ENCODE data around the gene GPR39. TPM values are rescaled to one million over a fixed set of nuclear protein-coding genes. Genes with fewer than 3 reads are reported as not detected.

Gene GPR39
- total and polyA plus RNA-seq, 7 experiments from 2014 or later: not detected

DNA sequence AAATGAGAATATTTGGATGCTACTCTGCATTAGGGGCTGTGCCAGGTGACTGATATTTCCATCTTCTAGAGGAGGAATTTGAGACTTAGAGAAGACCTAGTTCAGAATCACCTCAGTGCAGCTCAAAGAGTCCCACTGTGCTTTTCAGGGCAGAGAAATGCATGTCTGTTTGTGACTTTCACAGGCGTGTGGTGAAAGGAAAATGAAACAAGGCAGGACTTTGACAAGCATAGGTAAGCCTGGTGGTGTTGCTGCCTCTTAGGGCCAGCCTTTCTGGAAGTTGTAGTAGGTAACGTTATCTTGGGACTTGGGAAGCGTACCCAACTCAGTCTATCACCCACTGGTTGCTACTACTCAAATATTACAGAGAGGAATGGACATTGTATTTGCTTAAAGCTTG lies 2.6 kb downstream of the GPR39 start:
- intact Hi-C loops (cut with micrococcal nuclease): no loop called here
- no peaks in the 10 kb centered on the region for H3K27me3 ChIP-seq (ENCODE audit: control insufficient read depth in 2 of 2, insufficient read depth in 2 of 2, low read length in 2 of 2)

GRCh38 chr2:132419941-132420340 lies 3.3 kb downstream of the GPR39 start:
- Mint-ChIP-seq H3K4me3 (no peak overlapping the region), H3K36me3 (peaks cover 0 to 4% (median 0%) of the 10 kb centered on the region in 5 donors), H3K27me3 (peaks cover 12 to 35% (median 19%) of the 10 kb centered on the region in 5 donors), H3K9me3 (peaks cover 0 to 6% (median 2%) of the 10 kb centered on the region in 11 donors), H3K4me1 (peaks cover 0 to 2% (median 0%) of the 10 kb centered on the region in 7 donors), H3K27ac (no peak overlapping the region)
- no peaks in the 10 kb centered on the region for H3K27me3 ChIP-seq (ENCODE audit: control insufficient read depth in 2 of 2, insufficient read depth in 2 of 2, low read length in 2 of 2)
- H3K27ac ChIP-seq (ENCODE audit: low read depth, low read length): no peak overlapping the region
- intact Hi-C loops (cut with micrococcal nuclease): no loop called here
- H3K9me3 ChIP-seq (ENCODE audit: control insufficient read depth in 2 of 3, low read length in 3 of 3): no peaks in the 10 kb centered on the region
- ATAC-seq: no peak
- no peaks in the 10 kb centered on the region for H3K4me1 ChIP-seq (ENCODE audit: control insufficient read depth in 2 of 2, insufficient read depth in 2 of 2, low read length in 2 of 2)
- ChIA-PET POLR2A (no interaction called here), CTCF (no interaction called here)
- no peak for DNase-seq
- no peaks in the 10 kb centered on the region for H3K36me3 ChIP-seq (ENCODE audit: control insufficient read depth in 2 of 3, insufficient read depth in 3 of 3, low read length in 3 of 3)
- no peak overlapping the region for H3K4me3 ChIP-seq (ENCODE audit: low read length)

More for the DNA sequence above, 2.6 kb downstream of the GPR39 start:
- Histone ChIP-seq H3K9me3 (ENCODE audit: control insufficient read depth in 2 of 3, low read length in 3 of 3) (no peaks in the 10 kb centered on the region), H3K36me3 (ENCODE audit: control insufficient read depth in 2 of 3, insufficient read depth in 3 of 3, low read length in 3 of 3) (no peaks in the 10 kb centered on the region), H3K4me1 (ENCODE audit: control insufficient read depth in 2 of 2, insufficient read depth in 2 of 2, low read length in 2 of 2) (no peaks in the 10 kb centered on the region), H3K27ac (ENCODE audit: low read depth, low read length) (no peak overlapping the region), H3K4me3 (ENCODE audit: low read length) (no peak overlapping the region)
- DNase-seq (no peak), ATAC-seq (no peak)
- H3K27me3 Mint-ChIP-seq: peaks cover 13 to 37% (median 21%) of the 10 kb centered on the region in 5 donors
- H3K4me3 Mint-ChIP-seq: no peak overlapping the region
- peaks cover 0 to 5% (median 2%) of the 10 kb centered on the region in 11 donors for H3K9me3 Mint-ChIP-seq
- H3K27ac Mint-ChIP-seq: no peak overlapping the region
- CTCF ChIA-PET: no interaction called here
- peaks cover 0 to 2% (median 0%) of the 10 kb centered on the region in 7 donors for H3K4me1 Mint-ChIP-seq
- POLR2A ChIA-PET: no interaction called here
- H3K36me3 Mint-ChIP-seq: peaks cover 0 to 4% (median 0%) of the 10 kb centered on the region in 5 donors

DNA sequence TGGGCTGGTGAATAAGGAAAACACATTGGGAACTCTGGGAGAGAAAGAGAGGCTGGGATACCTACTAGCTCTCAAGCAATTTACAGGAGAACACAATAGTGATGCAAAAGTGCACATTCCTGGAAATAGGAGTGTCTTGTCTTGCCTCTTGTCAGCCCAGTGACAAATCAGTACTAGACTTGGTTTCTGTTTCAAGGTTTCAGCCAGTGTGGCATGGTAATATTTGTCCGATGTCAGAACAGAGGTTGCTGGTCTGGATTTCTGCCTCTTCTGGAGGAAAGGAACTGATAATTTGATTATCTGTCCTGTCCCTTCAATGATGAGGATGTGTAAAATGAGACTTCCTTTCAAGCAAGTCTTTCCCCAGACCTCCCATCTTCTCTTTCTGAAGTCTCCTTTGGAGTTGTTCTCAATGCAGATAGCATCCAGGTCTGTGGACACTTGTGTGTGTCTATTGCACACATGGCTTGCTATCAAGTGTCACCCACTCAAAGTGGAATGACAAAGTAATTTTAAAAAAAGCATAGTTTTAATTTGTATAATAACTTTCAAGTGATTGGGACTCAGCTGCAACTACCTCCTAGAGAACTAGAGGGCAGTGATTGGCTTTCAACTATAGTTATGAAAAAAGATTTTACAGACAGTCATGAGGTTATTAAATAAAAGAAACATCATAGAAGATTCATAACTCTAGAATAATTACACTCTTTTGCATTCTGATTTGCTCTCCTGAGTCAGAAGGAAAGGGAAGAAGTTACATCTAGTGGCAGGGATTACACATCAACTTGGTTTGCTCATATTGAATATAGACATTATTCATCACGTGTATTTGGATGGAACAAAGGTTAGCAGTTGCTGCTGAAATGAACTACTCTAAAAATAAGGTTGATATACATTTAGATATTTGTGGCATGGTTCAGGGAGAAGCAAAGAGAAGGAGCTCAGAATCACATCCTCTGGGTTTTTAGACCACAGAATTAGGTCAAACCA lies 4.5 kb downstream of the GPR39 start:
- H3K36me3 Mint-ChIP-seq: peaks cover 0 to 4% (median 0%) of the 10 kb centered on the region in 5 donors
- no peak overlapping the region for H3K4me3 Mint-ChIP-seq

DNA sequence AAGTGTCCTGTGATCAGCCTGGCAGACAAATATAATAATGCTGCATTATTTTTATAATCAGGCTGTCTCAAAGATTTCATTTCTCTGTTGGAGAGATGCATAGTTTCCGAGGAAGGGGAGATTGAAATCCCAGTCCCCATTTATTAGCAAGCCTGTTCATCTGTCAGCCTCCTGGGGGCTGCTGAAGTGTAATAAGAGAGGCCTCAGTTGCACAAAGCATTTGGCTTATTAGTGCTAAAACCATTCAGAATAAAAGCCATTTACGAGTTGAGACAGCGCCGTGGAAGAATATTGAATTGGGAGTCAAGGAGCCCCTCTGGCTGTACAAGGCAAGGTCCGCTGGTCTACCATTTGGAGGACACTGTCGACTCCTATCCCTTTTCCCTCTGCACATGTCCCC lies 6.1 kb downstream of the GPR39 start:
- DNase-seq (no peak), ATAC-seq (no peak)
- Histone ChIP-seq H3K36me3 (ENCODE audit: control insufficient read depth in 2 of 3, insufficient read depth in 3 of 3, low read length in 3 of 3) (no peaks in the 10 kb centered on the region), H3K4me1 (ENCODE audit: control insufficient read depth in 2 of 2, insufficient read depth in 2 of 2, low read length in 2 of 2) (no peaks in the 10 kb centered on the region), H3K27me3 (ENCODE audit: control insufficient read depth in 2 of 2, insufficient read depth in 2 of 2, low read length in 2 of 2) (no peaks in the 10 kb centered on the region), H3K27ac (ENCODE audit: low read depth, low read length) (no peak overlapping the region), H3K4me3 (ENCODE audit: low read length) (no peak overlapping the region), H3K9me3 (ENCODE audit: control insufficient read depth in 2 of 3, low read length in 3 of 3) (no peaks in the 10 kb centered on the region)
- Mint-ChIP-seq H3K9me3 (peaks cover 0 to 9% (median under 1%) of the 10 kb centered on the region in 11 donors), H3K4me1 (no peaks in the 10 kb centered on the region), H3K36me3 (peaks cover 0 to 3% (median 0%) of the 10 kb centered on the region in 5 donors), H3K4me3 (no peak overlapping the region), H3K27ac (no peak overlapping the region), H3K27me3 (peaks cover 1 to 13% (median 6%) of the 10 kb centered on the region in 5 donors)
- intact Hi-C loops (cut with micrococcal nuclease): no loop called here
- ChIA-PET CTCF (no interaction called here), POLR2A (no interaction called here)

More for the DNA sequence above, 4.5 kb downstream of the GPR39 start:
- no peaks in the 10 kb centered on the region for H3K4me1 Mint-ChIP-seq
- peaks cover 1 to 25% (median 9%) of the 10 kb centered on the region in 5 donors for H3K27me3 Mint-ChIP-seq
- no peak for DNase-seq
- H3K9me3 ChIP-seq (ENCODE audit: control insufficient read depth in 2 of 3, low read length in 3 of 3): no peaks in the 10 kb centered on the region
- no peaks in the 10 kb centered on the region for H3K27me3 ChIP-seq (ENCODE audit: control insufficient read depth in 2 of 2, insufficient read depth in 2 of 2, low read length in 2 of 2)
- no peak overlapping the region for H3K27ac ChIP-seq (ENCODE audit: low read depth, low read length)
- ATAC-seq: no peak
- CTCF ChIA-PET: no interaction called here
- peaks cover 0 to 9% (median 2%) of the 10 kb centered on the region in 11 donors for H3K9me3 Mint-ChIP-seq
- H3K4me3 ChIP-seq (ENCODE audit: low read length): no peak overlapping the region
- POLR2A ChIA-PET: no interaction called here
- intact Hi-C loops (cut with micrococcal nuclease): no loop called here
- no peak overlapping the region for H3K27ac Mint-ChIP-seq
- no peaks in the 10 kb centered on the region for H3K4me1 ChIP-seq (ENCODE audit: control insufficient read depth in 2 of 2, insufficient read depth in 2 of 2, low read length in 2 of 2)
- H3K36me3 ChIP-seq (ENCODE audit: control insufficient read depth in 2 of 3, insufficient read depth in 3 of 3, low read length in 3 of 3): no peaks in the 10 kb centered on the region

DNA sequence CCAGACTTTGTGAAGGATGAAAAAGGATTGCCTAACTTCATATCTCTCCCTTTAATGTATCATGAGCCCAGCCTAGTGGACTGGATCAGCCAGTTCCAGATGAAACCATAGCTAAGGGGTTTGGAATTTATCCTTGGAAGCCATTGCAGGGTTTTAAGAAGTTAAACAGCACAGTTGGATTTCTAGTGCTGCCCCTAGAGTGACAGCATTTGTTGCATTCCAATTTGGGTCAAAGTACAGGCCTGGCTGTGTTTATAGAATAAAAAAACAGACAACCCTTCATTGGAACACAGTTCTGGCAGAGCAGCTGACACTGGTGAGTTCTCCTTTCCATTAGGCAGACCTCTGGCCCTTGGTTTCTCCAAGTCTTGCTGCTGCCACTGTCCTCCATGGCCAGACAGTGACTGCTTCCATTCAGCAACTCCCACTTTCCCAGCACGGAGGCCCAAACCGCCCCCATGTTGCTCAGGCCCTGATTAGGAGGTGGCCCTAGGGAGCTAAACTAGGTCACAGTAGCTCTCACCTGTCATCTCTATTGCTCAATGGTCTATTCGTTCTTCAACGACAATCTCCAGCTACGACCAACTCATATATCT lies 8.0 kb downstream of the GPR39 start:
- Histone ChIP-seq H3K4me3 (ENCODE audit: low read length) (no peak overlapping the region), H3K9me3 (ENCODE audit: control insufficient read depth in 2 of 3, low read length in 3 of 3) (no peaks in the 10 kb centered on the region), H3K27me3 (ENCODE audit: control insufficient read depth in 2 of 2, insufficient read depth in 2 of 2, low read length in 2 of 2) (no peaks in the 10 kb centered on the region), H3K4me1 (ENCODE audit: control insufficient read depth in 2 of 2, insufficient read depth in 2 of 2, low read length in 2 of 2) (no peaks in the 10 kb centered on the region), H3K36me3 (ENCODE audit: control insufficient read depth in 2 of 3, insufficient read depth in 3 of 3, low read length in 3 of 3) (no peaks in the 10 kb centered on the region), H3K27ac (ENCODE audit: low read depth, low read length) (no peak overlapping the region)
- intact Hi-C loops (cut with micrococcal nuclease): no loop called here
- Mint-ChIP-seq H3K4me1 (no peaks in the 10 kb centered on the region), H3K36me3 (peaks cover 0 to under 1% (median 0%) of the 10 kb centered on the region in 5 donors), H3K9me3 (peaks cover 0 to 13% (median 0%) of the 10 kb centered on the region in 11 donors), H3K27ac (no peak overlapping the region), H3K27me3 (peaks cover 0 to 10% (median 6%) of the 10 kb centered on the region in 5 donors), H3K4me3 (no peak overlapping the region)
- DNase-seq: no peak
- no peak for ATAC-seq
- ChIA-PET CTCF (no interaction called here), POLR2A (no interaction called here)

GRCh38 chr2:132426033-132426432 lies 9.4 kb downstream of the GPR39 start:
- no peaks in the 10 kb centered on the region for H3K4me1 Mint-ChIP-seq
- no peak overlapping the region for H3K4me3 Mint-ChIP-seq
- Histone ChIP-seq H3K27me3 (ENCODE audit: control insufficient read depth in 2 of 2, insufficient read depth in 2 of 2, low read length in 2 of 2) (no peaks in the 10 kb centered on the region), H3K36me3 (ENCODE audit: control insufficient read depth in 2 of 3, insufficient read depth in 3 of 3, low read length in 3 of 3) (no peaks in the 10 kb centered on the region), H3K9me3 (ENCODE audit: control insufficient read depth in 2 of 3, low read length in 3 of 3) (no peaks in the 10 kb centered on the region), H3K27ac (ENCODE audit: low read depth, low read length) (no peak overlapping the region), H3K4me1 (ENCODE audit: control insufficient read depth in 2 of 2, insufficient read depth in 2 of 2, low read length in 2 of 2) (no peaks in the 10 kb centered on the region), H3K4me3 (ENCODE audit: low read length) (no peak overlapping the region)
- peaks cover 0 to 5% (median 0%) of the 10 kb centered on the region in 5 donors for H3K36me3 Mint-ChIP-seq
- H3K27me3 Mint-ChIP-seq: peaks cover 0 to 10% (median 6%) of the 10 kb centered on the region in 5 donors
- ChIA-PET CTCF (no interaction called here), POLR2A (no interaction called here)
- no peak for ATAC-seq
- H3K27ac Mint-ChIP-seq: no peak overlapping the region
- DNase-seq: no peak
- peaks cover 0 to 18% (median 3%) of the 10 kb centered on the region in 11 donors for H3K9me3 Mint-ChIP-seq
- intact Hi-C loops (cut with micrococcal nuclease): no loop called here
